PFSK-1 (cell line): ENCODE measurements around the gene GFER.

Experiments used
- POLR2AphosphoS5 ChIP-seq: IDR thresholded peaks from 2 replicates; pipeline ENCODE4 v1.6.1; 2012; ENCODE audit warnings: low read depth, mild to moderate bottlenecking, control low read depth, low read length, moderate library complexity
- SIN3A ChIP-seq: IDR thresholded peaks from 2 replicates; pipeline ENCODE4 v1.6.1; 2012; ENCODE audit warnings: mild to moderate bottlenecking, low read length, moderate library complexity, borderline replicate concordance; ENCODE audit not compliant: insufficient read depth
- TF ChIP-seq, protein P1 (sequence below), 2 experiments: IDR thresholded peaks; 2 replicates each; pipeline versions ENCODE4 v1.6.1 to v1.8.0; 2011 to 2012; ENCODE audit warnings: low read depth in 2 of 2, low read length in 2 of 2, control low read depth in 1 of 2, inconsistent platforms in 1 of 2, mild to moderate bottlenecking in 1 of 2, moderate library complexity in 1 of 2; ENCODE audit not compliant: insufficient read depth in 1 of 2

DNA sequence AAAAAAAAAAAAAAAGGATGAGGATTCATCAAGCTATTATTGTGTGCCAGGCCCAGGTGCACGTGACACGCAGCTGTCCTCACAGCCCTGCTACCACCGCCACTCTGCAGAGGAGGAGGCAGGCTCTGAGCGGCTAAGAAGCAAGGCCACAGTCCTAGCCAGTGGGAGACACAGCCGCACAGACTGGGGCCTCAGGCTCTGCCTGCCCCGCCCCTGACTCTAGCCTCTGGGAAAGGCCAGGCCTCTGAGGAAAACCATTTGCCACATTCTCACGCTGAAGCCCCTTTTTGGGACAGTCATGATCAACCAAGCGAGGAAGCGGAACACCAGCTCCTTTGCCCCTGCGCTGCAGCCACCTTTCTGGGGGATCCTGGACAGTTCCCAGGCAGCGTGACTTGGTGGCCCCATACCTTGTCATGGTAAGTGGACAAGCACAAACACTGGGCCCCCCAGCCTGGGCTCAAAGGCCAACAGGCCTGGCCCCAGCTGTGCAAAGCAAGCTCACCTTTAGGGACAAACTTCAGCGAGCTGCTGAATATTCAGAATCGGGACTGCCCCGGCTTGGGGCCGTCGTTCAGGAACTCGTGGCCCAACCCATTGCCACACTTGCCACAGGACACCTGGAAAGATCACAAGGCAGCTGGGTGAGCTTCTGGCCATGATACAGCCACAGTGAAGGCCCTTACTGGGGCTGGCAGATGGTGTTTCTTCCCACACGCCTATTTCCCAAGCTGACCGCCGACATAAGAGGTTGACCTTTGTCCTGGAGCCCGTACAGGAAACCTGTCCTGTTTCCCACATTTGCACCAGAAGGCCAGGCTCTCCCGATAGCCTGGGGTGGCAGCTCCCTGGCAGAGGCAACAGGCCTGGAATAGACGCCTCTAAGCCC, 43.5 kb upstream of the GFER start:
- TF ChIP-seq POLR2AphosphoS5 (no peak), SIN3A (no peak)
- TF ChIP-seq, protein P1, sequence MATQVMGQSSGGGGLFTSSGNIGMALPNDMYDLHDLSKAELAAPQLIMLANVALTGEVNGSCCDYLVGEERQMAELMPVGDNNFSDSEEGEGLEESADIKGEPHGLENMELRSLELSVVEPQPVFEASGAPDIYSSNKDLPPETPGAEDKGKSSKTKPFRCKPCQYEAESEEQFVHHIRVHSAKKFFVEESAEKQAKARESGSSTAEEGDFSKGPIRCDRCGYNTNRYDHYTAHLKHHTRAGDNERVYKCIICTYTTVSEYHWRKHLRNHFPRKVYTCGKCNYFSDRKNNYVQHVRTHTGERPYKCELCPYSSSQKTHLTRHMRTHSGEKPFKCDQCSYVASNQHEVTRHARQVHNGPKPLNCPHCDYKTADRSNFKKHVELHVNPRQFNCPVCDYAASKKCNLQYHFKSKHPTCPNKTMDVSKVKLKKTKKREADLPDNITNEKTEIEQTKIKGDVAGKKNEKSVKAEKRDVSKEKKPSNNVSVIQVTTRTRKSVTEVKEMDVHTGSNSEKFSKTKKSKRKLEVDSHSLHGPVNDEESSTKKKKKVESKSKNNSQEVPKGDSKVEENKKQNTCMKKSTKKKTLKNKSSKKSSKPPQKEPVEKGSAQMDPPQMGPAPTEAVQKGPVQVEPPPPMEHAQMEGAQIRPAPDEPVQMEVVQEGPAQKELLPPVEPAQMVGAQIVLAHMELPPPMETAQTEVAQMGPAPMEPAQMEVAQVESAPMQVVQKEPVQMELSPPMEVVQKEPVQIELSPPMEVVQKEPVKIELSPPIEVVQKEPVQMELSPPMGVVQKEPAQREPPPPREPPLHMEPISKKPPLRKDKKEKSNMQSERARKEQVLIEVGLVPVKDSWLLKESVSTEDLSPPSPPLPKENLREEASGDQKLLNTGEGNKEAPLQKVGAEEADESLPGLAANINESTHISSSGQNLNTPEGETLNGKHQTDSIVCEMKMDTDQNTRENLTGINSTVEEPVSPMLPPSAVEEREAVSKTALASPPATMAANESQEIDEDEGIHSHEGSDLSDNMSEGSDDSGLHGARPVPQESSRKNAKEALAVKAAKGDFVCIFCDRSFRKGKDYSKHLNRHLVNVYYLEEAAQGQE (IDR thresholded peaks at IDR 0.05; ENCODE audit: insufficient read depth in 1 of 2, low read depth in 2 of 2, low read length in 2 of 2) = no peak
